GM19372 (cell line): ENCODE data around the gene WIZ.
A peak's percentile ranks its signal among the peaks of the same experiment; 100 is the strongest.
"Not testable (repeated sequence)": the region's sequence is repeated elsewhere in the genome, so short reads cannot be mapped to it uniquely, and the experiment has no call there.

Experiments
- ATAC-seq: cut with Tn5 transposase; IDR thresholded peaks from one replicate; pipeline ENCODE4 v1.9.1; 2021; ENCODE audit warnings: mild to moderate bottlenecking, low read depth, moderate library complexity; ENCODE audit not compliant: unreplicated experiment

Gene WIZ

GRCh38 chr19:15449620-15450527 lies at the start of gene WIZ:
WIZ (minus strand) TSS chr19:15449956; CDS start chr19:15448307, 1,649 bp downstream.
- peak; percentile 47 for ATAC-seq

- ATAC-seq: no peak
Measured at GRCh38 chr19:15498910-15499309, 49.2 kb upstream of the WIZ start.

DNA sequence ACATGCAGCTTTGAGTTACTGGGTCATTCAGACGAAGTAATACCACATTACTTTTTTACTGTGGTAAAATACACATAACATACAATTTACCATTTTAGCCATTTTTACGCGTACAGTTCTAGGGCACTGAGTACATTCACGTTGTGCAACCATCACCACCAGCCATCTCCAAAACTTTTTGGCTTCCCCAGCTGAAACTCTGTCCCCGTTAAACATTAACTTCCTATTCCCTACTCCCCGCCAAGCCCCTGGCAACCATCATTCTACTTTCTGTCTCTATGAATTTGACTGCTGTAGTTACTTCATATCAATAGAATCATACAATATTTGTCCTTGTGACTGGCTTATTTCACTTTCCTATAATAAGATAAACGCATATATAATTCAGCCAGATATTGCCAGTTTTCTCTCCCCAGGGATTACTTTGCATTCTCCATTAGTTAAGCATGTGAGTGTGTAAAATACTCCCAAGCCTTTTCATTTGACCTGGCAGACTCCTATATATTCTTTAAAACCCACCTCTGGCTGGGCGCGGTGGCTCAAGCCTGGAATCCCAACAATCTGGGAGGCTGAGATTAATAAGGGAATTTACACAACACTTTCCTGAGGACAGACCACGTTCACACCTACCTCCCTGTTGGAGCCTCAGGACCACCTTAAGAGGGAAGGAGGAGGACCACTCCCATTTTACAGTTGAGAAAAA lies 48.6 kb upstream of the WIZ start:
- ATAC-seq: no peak

- ATAC-seq: no peak
Measured at GRCh38 chr19:15495151-15495550, 45.4 kb upstream of the WIZ start.

- ATAC-seq: no peak
Measured at GRCh38 chr19:15488489-15489226, 38.9 kb upstream of the WIZ start.

DNA sequence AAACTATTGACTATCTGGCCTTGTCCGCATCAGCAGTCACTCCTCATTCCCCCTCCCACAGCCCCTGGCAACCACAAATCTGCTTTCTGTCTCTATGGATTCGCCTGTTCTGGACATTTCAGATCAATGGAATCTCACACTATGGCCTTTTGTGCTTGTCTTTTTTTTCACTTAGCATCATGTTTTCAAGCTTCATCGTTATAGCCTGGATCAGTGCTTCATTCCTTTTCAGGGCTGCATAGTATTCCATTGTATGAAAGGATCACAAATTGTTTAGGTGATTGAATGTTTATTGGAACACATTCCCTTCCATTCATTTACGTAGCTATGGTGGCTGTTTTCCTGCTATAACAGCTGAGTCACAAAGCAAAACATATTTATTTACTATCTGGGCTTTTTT lies 37.3 kb upstream of the WIZ start:
- ATAC-seq: no peak

DNA sequence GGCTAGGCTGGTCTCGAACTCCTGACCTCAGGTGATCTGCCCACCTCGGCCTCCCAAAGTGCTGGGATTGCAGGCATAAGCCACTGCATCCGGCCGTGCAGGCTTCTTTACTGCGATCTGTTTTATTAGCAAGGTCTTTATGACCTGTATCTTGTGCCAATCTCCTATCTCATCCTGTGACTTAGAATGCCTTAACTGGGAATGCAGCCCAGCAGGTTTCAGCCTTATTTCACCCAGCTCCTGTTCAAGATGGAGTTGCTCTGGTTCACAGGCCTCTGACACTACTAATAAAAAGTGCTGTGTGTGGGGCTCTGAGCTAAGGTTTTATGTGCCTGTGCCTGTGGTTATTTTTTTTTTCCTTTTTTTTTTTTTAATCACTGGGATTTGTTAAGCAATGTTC lies 36.0 kb upstream of the WIZ start:
- ATAC-seq: not testable (repeated sequence)

GRCh38 chr19:15480996-15481395 lies 31.2 kb upstream of the WIZ start:
- ATAC-seq: not testable (repeated sequence)

GRCh38 chr19:15479391-15480345 lies 29.9 kb upstream of the WIZ start, which contains the start of gene PGLYRP2:
PGLYRP2 (minus strand) TSS chr19:15479501; CDS start chr19:15479371, 130 bp downstream.
- ATAC-seq: no peak

GRCh38 chr19:15476325-15476724 lies 26.6 kb upstream of the WIZ start:
- ATAC-seq: no peak

GRCh38 chr19:15475611-15476010 lies 25.9 kb upstream of the WIZ start:
- no peak for ATAC-seq

GRCh38 chr19:15475169-15475568 lies 25.4 kb upstream of the WIZ start:
- no peak for ATAC-seq

DNA sequence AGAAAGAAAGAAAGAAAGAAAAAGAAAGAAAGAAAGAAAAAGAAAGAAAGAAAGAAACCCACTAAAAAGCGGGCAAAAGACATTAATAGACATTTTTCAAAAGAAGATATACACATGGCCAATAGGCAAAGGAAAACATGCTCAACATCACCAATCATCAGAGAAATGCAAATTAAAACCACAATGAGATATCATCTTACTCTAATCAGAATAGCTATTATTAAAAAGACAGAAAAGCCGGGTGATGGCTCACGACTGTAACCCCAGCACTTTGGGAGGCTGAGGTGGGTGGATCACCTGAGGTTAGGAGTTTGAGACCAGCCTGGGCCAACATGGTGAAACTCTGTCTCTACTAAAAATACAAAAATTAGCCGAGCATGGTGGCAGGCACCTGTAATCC lies 24.1 kb upstream of the WIZ start:
- not testable (repeated sequence) for ATAC-seq

- ATAC-seq: no peak
Measured at GRCh38 chr19:15471639-15472101, 21.9 kb upstream of the WIZ start.

GRCh38 chr19:15469513-15470297 lies 19.9 kb upstream of the WIZ start:
- ATAC-seq: no peak

DNA sequence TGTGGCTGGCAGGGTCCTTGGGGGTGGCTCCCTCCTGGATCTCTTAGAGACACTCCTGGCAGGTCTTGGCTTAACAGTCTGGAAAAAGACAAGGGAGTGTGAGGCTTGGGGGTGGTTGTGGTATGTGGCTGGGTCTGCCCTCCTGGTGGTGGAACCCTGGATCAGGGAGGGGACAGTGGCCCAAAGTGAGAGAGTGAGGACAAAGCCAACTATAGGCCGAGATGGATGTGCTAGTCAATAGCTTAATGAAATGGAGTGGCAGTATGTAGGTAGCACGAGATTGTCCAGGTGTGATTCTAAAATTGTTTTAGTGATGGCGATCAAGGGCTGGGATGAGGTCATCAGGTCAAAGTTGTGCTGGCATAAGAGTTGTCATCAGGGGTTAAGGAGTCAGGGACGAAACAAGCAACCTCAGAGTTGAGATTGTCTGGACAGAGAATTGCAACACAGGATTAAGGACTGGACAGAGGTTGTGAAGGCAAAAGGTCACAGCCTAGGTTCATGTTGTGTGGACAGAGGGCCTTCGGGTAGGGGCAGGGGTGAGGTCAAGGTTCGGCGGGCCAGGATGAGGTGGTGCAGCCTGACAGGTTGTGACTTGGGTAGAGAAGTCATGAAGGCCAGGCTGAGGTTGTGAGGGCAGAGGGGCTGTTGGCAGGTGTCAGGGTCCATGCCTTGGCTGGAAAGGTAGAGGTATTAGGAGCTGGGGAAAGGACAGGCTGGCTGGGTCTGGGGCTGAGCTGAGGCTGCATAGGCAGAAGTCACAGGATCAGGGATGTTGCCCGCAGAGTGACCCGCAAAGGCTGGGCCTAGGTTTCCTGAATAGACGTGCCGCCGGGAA lies 19.1 kb upstream of the WIZ start:
- ATAC-seq: no peak

DNA sequence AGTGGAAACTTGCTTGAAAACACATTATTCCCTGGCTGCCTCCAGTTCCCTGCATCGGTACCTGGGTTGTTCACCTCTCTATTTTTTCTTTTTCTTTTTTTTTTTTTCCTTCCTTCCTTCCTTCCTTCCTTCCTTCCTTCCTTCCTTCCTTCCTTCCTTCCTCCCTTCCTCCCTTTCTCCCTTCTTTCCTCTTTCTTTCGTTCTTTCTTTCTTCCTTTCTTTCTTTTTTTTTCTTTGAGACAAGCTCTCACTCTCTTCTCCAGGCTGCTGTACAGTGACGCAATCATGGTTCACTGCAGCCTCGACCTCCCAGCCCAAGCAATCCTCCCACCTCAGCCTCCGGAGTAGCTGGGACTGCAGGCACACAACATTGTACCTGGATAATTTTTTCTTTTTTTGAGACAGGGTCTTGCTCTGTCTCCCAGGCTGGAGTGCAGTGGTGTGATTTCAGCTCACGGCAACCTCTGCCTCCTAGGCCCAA lies 18.0 kb upstream of the WIZ start:
- ATAC-seq: no peak
